ENCODE data around the gene AP3B2. TPM values are rescaled to one million over a fixed set of nuclear protein-coding genes. Genes with fewer than 3 reads are reported as not detected.
A peak's percentile ranks its signal among the peaks of the same experiment; 100 is the strongest.

Gene AP3B2
- total RNA-seq, 1 experiment from 2014 or later: not detected

- POLR2A ChIA-PET (ENCODE audit: unreplicated experiment): no interaction called here
Measured at GRCh38 chr15:82666606-82667005, 43.1 kb downstream of the AP3B2 start.

GRCh38 chr15:82664021-82664420 is 45.7 kb downstream of the AP3B2 start:
- Histone ChIP-seq H3K9me2 (ENCODE audit: insufficient read depth) (no peaks in the 10 kb centered on the region), H3F3A (ENCODE audit: insufficient read depth, low read depth) (no peaks in the 10 kb centered on the region), H3K79me2 (ENCODE audit: low read depth) (no peaks in the 10 kb centered on the region), H3K36me3 (ENCODE audit: low read depth) (no peaks in the 10 kb centered on the region), H2AFZ (no peak overlapping the region), H4K20me1 (ENCODE audit: insufficient read depth) (no peaks in the 10 kb centered on the region), H3K27me3 (ENCODE audit: insufficient read depth, low read depth) (peaks cover 47% of the 10 kb centered on the region), H3K4me2 (no peak overlapping the region), H3K27ac (no peak overlapping the region), H3K4me3 (no peak overlapping the region), H3K9me3 (ENCODE audit: insufficient read depth, low read depth) (0 out of 2 replicates have a peak, but pooled peaks cover 1% of the 10 kb centered on the region), H3K4me1 (replicated peaks; ENCODE audit: insufficient read depth) (no peaks in the 10 kb centered on the region)
- POLR2A ChIA-PET (ENCODE audit: unreplicated experiment): no interaction called here
- DNase-seq: no peak
- BruUV-seq (replicated peaks): no TSS peak
- CTCF ChIA-PET: no interaction called here
- TF ChIP-seq EZH2 (IDR thresholded peaks at IDR 0.05; ENCODE audit: low read depth) (no peak), CTCF (conservative IDR thresholded peaks at IDR 0.05) (no peak)
- intact Hi-C loops (cut with micrococcal nuclease; ENCODE audit: unreplicated experiment): no loop called here

More at GRCh38 chr15:82666606-82667005, 43.1 kb downstream of the AP3B2 start:
- no peak for DNase-seq
- Histone ChIP-seq H3K9me3 (ENCODE audit: insufficient read depth, low read depth) (0 out of 2 replicates have a peak, but pooled peaks cover 2% of the 10 kb centered on the region), H4K20me1 (ENCODE audit: insufficient read depth) (no peaks in the 10 kb centered on the region), H3K27ac (no peak overlapping the region), H3K4me3 (no peak overlapping the region), H3K4me1 (replicated peaks; ENCODE audit: insufficient read depth) (no peaks in the 10 kb centered on the region), H3K27me3 (ENCODE audit: insufficient read depth, low read depth) (peaks cover 64% of the 10 kb centered on the region), H3K9me2 (ENCODE audit: insufficient read depth) (no peaks in the 10 kb centered on the region), H3K36me3 (ENCODE audit: low read depth) (no peaks in the 10 kb centered on the region), H3F3A (ENCODE audit: insufficient read depth, low read depth) (no peaks in the 10 kb centered on the region), H3K79me2 (ENCODE audit: low read depth) (no peaks in the 10 kb centered on the region), H2AFZ (no peak overlapping the region), H3K4me2 (no peak overlapping the region)
- no TSS peak for BruUV-seq (replicated peaks)
- intact Hi-C loops (cut with micrococcal nuclease; ENCODE audit: unreplicated experiment): no loop called here
- CTCF ChIA-PET: no interaction called here
- TF ChIP-seq CTCF (conservative IDR thresholded peaks at IDR 0.05) (no peak), EZH2 (IDR thresholded peaks at IDR 0.05; ENCODE audit: low read depth) (no peak)

GRCh38 chr15:82663186-82663600 is 46.5 kb downstream of the AP3B2 start:
- Histone ChIP-seq H4K20me1 (ENCODE audit: insufficient read depth) (no peaks in the 10 kb centered on the region), H3K4me1 (replicated peaks; ENCODE audit: insufficient read depth) (no peaks in the 10 kb centered on the region), H3K36me3 (ENCODE audit: low read depth) (no peaks in the 10 kb centered on the region), H3K27me3 (ENCODE audit: insufficient read depth, low read depth) (peaks cover 42% of the 10 kb centered on the region), H3K9me2 (ENCODE audit: insufficient read depth) (no peaks in the 10 kb centered on the region), H3K4me3 (no peak overlapping the region), H3K79me2 (ENCODE audit: low read depth) (no peaks in the 10 kb centered on the region), H3K27ac (no peak overlapping the region), H3K4me2 (no peak overlapping the region), H3K9me3 (ENCODE audit: insufficient read depth, low read depth) (no peaks in the 10 kb centered on the region), H2AFZ (no peak overlapping the region), H3F3A (ENCODE audit: insufficient read depth, low read depth) (no peaks in the 10 kb centered on the region)
- intact Hi-C loops (cut with micrococcal nuclease; ENCODE audit: unreplicated experiment): no loop called here
- BruUV-seq (replicated peaks): no TSS peak
- POLR2A ChIA-PET (ENCODE audit: unreplicated experiment): no interaction called here
- TF ChIP-seq EZH2 (IDR thresholded peaks at IDR 0.05; ENCODE audit: low read depth) (no peak), CTCF (conservative IDR thresholded peaks at IDR 0.05) (no peak)
- CTCF ChIA-PET: no interaction called here
- peak in 1 of 2 experiments; percentile 40 for DNase-seq

Data from PC-9 (cell line).